HG03175 (cell line): ENCODE results near the gene ADAM15.

ENCODE experiments used
- ATAC-seq: cut with Tn5 transposase; IDR thresholded peaks from one replicate; pipeline ENCODE4 v1.9.1; 2021; ENCODE audit warnings: mild to moderate bottlenecking, moderate library complexity; ENCODE audit not compliant: unreplicated experiment

The ADAM15 gene

DNA sequence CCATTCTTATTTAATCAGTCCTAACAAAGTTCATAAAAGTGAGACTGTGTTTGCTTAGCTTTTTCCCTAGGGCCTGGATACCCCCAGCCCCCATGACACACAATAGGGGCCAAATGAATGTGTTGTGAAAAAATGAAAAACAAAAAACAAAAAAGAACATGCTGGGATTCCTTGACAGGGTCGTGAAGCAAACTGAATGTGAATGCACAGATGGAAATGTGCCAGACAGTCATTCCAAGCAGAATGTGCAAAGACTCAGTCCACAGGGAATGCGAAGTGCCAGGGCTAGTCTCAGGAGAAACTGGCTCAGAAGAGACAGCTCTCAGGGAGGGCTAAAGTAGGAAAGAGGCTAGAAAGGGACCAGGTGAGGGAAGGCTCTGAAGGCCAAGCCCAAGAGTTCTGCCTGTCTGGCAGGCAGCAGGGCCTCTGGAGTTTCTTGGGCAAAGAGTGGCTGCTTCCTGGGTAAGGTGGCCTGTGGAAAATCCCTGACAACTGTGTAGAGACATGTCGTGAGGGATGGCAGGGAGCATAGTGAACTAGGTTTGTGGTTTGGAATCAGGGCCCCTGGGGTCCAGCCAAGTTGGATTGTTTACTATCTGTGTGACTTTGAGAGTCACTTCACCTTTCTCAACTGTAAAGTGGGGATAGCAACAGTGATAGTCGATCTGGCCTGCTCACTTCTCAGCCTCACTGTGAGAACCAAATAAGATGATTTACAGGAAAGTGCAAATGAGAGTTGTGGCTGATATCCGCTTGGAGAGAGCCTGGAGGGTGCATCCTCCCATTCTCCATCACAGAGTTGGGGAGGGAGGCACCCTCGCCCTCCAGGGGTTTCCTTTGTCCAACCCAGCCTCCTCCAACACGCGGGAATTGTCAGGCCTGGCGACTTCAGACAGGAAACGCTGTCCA lies 1.2 kb upstream of the ADAM15 start:
- ATAC-seq, result no peak

GRCh38 chr1:155051342-155051776 lies 243 bp downstream of the ADAM15 start:
- no peak for ATAC-seq

- ATAC-seq, result no peak
These were observed 772 bp downstream of the ADAM15 start for GRCh38 chr1:155051777-155052398.

- ATAC-seq, result no peak
These were observed 1.6 kb downstream of the ADAM15 start for GRCh38 chr1:155052439-155053395.

DNA sequence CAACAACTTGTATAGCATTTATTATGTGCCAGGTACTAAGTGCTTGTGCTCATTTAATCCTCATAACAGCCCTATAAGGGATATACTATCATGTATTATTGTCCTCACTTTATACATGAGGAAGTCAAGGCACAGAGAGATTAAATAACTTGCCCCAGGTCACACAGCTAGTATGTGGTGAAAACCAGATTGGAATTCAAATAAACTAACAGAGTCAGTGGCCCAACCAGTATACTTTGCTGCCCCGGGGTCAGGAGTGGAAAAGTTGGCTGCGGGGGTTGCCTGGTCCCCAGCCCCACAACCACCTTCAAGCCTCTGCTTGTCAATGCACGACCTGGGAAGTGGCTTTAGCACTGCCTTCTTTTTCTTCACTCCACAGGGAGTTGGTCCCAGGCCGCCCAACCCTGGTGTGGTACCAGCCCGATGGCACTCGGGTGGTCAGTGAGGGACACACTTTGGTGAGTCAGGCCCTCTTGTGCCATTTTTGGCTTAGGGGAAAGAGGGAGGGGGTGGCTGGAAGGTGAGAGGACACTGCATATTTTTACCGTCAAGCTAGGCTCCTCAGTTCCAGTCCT lies 2.5 kb downstream of the ADAM15 start:
- no peak for ATAC-seq

- no peak for ATAC-seq
These were observed 6.0 kb downstream of the ADAM15 start for GRCh38 chr1:155057104-155057503.

DNA sequence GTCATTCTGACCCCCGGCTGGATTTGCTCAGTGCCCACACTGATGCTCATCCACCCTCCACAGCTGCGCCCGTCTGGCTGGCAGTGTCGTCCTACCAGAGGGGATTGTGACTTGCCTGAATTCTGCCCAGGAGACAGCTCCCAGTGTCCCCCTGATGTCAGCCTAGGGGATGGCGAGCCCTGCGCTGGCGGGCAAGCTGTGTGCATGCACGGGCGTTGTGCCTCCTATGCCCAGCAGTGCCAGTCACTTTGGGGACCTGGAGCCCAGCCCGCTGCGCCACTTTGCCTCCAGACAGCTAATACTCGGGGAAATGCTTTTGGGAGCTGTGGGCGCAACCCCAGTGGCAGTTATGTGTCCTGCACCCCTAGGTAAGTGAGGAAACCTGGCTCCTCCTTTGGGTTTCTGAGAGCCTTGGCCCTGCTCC lies 6.7 kb downstream of the ADAM15 start:
- ATAC-seq, result no peak

DNA sequence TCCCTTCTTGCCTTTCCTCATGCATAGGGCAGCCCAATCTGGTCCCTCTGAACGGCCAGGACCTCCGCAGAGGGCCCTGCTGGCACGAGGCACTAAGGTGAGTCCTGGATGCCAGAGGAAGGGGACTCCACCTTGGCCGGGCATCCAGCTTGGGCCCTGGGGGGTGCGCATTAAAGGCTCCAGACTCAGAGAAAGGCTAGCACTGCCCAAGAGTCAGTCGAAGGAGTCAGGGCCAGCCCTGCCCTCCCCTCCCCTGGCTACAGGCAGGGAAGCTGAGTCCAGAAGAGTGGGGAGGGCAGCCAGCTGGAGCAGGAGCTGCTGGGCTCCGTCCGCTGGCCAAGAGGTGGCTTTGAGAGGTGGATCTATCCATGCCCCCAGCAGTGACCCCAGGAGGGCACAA lies 9.6 kb downstream of the ADAM15 start:
- ATAC-seq, result no peak

- ATAC-seq, result peak; percentile 48
These were observed 10.4 kb downstream of the ADAM15 start for GRCh38 chr1:155061381-155062150.

- ATAC-seq, result no peak
These were observed 11.1 kb downstream of the ADAM15 start for GRCh38 chr1:155062151-155062686.

- no peak for ATAC-seq
These were observed 11.7 kb downstream of the ADAM15 start for GRCh38 chr1:155062702-155063411.

GRCh38 chr1:155063550-155064110 lies 12.5 kb downstream of the ADAM15 start, which contains the start of gene EFNA4:
Gene EFNA4, plus strand, starts transcription at chr1:155063740. Its CDS starts 84 bp downstream, at chr1:155063824.
- ATAC-seq, result peak; percentile 76

DNA sequence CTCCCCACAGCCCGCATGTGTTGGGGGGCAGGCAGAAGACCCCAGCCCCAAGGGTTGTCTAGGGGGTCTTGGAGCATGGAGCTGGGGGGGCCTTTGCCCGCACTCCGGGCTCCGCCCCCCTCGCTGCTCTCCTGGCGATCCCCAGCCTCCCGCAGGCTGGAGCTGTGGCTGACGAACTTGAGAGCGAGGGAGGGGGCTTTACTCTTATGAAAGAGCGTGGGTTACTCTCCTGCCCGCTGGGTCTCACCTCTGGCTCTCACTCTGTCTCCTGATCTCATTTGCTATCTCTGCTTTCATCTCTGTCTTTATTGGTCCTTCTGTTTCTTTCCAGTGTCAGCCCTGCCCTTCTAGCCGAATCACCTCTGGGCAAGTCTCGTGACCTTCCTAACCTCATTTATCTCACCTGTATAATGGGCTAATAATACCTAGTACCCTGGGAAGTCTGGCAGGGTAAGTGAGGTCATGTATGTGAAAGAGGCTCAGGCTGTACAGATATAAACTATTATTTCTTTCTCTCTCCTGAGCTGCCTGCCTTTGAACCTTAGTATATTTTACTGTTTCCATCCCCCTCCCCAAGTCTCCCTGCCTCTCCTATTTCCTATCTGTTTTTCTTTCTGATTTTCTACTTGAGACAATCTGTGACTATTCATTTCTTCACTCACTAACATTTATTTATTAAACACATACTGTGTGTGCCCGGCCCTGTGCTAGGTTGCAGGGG lies 13.2 kb downstream of the ADAM15 start:
- no peak for ATAC-seq

GRCh38 chr1:155064832-155065429 lies 13.8 kb downstream of the ADAM15 start:
- ATAC-seq, result no peak

DNA sequence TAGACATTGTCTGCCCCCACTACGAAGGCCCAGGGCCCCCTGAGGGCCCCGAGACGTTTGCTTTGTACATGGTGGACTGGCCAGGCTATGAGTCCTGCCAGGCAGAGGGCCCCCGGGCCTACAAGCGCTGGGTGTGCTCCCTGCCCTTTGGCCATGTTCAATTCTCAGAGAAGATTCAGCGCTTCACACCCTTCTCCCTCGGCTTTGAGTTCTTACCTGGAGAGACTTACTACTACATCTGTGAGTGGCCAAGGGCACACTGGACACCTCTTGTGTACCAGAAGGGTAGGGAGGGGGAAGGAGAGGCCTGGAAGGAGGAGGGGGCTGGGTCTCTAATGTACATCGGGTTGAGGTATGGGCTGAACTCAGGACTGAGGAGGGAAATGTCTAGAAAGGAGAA lies 15.7 kb downstream of the ADAM15 start:
- no peak for ATAC-seq

DNA sequence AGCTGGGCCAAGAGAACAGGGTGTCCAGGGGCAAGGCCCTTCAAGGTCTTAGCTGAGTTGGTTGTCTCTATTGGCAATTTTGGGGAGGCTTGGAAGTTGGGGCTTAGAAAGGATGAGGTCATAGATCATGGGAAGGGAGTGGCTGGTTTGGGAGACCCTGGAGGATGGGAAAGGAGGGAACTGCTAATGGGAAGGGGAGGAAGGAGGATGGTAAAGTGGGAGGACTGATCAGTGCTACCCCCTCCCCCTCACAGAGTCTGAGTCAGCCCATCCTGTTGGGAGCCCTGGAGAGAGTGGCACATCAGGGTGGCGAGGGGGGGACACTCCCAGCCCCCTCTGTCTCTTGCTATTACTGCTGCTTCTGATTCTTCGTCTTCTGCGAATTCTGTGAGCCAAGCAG lies 17.5 kb downstream of the ADAM15 start:
- ATAC-seq, result no peak

GRCh38 chr1:155069551-155070157 lies 18.5 kb downstream of the ADAM15 start:
- ATAC-seq, result no peak
